NCI-H1694 treated with DMSO at 0.1 percent for 48 hours (cell line): Measurements from ENCODE around the gene AKIP1.
"Not testable (repeated sequence)": the region's sequence is repeated elsewhere in the genome, so short reads cannot be mapped to it uniquely, and the experiment has no call there.

ENCODE experiments used
- DNase-seq: peaks from one replicate; lab custom pipeline; 2025; lab: John Stamatoyannopoulos, UW

The AKIP1 gene

GRCh38 chr11:8917157-8917825 lies 6.3 kb downstream of the AKIP1 start:
- no peak for DNase-seq

DNA sequence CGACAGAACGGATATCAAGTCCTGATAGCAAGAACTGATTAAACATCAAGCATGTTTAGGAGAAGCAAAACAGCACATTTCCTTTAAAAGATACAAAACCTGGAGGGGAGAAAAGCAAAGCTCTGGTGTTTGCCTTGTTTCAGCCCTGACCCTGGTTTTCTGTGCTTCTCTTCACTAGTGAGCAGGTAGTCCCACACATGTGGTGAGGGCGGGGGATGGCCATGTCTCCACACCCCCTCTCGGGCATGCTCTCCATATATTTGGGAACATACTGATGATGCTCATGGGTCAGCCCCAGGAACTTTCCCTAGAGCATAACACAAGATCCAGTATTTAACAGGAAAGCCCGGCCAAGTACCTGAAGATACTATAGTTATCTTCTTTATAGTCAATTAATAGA lies 11.7 kb downstream of the AKIP1 start:
- DNase-seq, result no peak

GRCh38 chr11:8925711-8926110 lies 14.7 kb downstream of the AKIP1 start:
- DNase-seq, result no peak

DNA sequence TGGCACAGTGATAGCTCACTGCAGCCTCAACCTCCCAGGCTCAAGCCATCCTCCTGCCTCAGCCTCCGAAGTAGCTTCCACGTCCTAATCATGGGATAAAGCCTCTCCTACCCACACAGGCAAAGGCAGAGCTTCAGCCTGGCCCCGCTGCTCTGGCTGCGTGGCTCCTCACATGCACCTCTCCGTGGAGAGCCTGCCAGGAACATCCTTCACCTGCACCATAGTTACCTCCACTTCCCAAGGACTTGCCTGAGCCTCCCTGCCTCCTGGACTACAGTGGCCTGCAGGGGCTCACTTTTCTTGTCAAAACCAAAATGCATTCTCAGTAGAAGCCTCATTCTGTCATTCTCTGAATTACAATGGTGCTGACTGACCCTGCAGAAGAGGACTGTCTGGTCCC lies 15.2 kb downstream of the AKIP1 start:
- DNase-seq, result no peak

GRCh38 chr11:8927233-8927632 lies 16.2 kb downstream of the AKIP1 start:
- DNase-seq, result no peak

GRCh38 chr11:8928205-8928604 lies 17.2 kb downstream of the AKIP1 start:
- no peak for DNase-seq

- DNase-seq, result no peak
These were observed 18.1 kb downstream of the AKIP1 start for GRCh38 chr11:8928981-8929615.

GRCh38 chr11:8930456-8931175 lies 19.6 kb downstream of the AKIP1 start:
- DNase-seq, result no peak

- no peak for DNase-seq
These were observed 21.7 kb downstream of the AKIP1 start, which contains the start of gene C11orf16 for GRCh38 chr11:8932564-8933180. TSS of gene C11orf16 (minus strand) at chr11:8932947. CDS start at chr11:8932308, 639 bp downstream.

DNA sequence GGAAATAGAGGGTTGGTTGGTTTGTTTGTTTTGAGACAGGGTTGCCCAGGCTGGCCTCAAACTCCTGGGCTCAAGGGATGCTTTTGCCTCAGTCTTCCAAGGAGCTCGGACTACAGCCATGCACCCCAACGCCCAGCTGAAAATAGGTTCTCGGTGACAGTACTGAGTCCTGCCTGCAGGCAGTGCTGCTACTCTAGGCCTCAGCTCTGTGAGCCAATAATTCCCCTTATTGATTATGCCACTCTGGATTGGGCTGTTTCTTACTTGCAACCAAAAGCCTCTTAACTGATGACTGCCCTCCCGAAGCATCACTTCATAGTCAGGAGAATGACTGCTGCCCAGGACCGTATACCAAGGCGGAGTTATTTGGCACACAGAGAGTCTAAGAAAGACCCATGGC lies 22.9 kb downstream of the AKIP1 start:
- no peak for DNase-seq

DNA sequence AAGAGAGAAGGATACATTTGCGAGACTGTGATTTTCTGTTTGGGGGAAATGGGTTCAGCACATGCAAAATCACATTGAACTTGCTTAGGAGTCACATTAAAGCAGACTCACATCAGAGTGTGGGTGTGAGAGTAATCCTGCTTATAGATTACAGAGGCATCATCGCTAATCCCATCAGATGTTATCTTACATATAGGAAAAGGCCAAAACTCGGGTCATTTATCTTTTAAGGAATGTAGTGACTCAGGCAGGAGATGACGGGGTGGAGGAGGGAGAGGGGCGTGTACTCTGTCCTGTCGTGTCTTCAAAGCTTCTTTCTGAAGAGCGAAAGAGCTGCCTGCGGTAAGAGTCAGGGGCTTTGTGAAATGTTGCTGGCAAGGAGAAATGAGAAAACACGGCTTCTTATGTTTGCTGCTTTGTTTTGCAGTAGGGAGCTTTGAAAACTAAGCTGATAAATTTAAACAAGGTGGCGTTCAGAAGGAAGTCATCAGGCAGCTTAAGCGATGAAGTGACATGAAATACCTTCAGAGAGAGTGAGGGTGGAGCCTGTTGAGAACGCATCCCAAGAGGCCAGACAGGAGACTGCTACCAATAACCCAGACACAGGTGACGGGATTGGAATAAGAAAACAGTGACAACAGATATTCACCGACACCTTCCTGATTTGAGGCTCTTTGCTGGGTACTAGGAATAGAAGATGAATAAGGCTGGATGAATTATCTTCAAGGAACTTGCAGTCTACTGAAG lies 23.9 kb downstream of the AKIP1 start:
- DNase-seq, result no peak

GRCh38 chr11:8935789-8936188 lies 24.8 kb downstream of the AKIP1 start:
- not testable (repeated sequence) for DNase-seq

DNA sequence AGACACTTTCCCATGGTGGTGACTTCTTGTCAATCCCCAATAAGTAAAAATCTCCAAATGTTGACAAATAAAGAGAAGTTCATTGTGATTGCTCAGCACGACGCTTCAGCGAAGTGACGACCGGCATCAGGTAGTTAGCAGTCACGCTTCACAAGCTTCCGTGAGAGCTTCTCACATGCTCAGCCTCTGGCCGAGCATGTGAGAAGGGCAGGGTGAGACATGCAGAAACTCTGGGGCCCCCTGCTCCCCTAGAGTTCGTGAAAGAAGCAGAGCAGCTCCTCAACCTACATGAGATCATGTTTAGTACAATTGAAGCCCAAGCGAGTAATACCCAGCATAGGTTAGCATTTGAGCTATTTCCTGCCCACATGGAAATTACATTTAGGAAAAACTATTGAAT lies 26.2 kb downstream of the AKIP1 start:
- DNase-seq, result no peak

GRCh38 chr11:8937659-8938058 lies 26.7 kb downstream of the AKIP1 start:
- no peak for DNase-seq

- DNase-seq, result no peak
These were observed 30.5 kb downstream of the AKIP1 start for GRCh38 chr11:8941341-8942103.

DNA sequence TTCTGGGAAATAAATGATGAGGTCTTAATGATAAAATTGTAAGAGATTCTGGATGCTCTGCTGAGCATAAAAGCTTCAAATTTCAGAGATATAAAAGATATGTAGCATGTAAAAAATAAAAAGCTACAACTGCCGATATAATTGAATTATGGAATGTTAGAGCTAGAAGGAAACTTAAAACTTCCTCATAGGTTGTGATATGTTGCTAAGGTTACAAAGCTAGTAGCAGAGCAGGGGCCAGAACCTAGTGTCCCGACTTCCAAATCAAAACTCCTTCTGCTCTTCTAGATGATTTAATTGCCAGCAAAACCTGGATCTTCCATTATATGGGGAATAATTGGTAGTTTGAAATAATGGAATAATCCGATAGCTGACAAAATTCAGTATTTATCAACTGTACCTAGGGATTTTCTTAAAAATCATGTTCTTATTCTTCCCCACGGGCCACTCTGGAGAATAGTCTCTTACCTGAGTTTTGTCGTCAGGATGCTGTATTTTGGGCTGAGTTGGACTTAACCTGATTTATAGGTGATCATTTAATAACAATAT lies 31.6 kb downstream of the AKIP1 start, which contains the start of gene ASCL3:
TSS of gene ASCL3 (minus strand) at position 499 of the 549 bp plus-strand sequence. CDS start 4,855 bp downstream, outside the sequence.
- DNase-seq, result no peak

DNA sequence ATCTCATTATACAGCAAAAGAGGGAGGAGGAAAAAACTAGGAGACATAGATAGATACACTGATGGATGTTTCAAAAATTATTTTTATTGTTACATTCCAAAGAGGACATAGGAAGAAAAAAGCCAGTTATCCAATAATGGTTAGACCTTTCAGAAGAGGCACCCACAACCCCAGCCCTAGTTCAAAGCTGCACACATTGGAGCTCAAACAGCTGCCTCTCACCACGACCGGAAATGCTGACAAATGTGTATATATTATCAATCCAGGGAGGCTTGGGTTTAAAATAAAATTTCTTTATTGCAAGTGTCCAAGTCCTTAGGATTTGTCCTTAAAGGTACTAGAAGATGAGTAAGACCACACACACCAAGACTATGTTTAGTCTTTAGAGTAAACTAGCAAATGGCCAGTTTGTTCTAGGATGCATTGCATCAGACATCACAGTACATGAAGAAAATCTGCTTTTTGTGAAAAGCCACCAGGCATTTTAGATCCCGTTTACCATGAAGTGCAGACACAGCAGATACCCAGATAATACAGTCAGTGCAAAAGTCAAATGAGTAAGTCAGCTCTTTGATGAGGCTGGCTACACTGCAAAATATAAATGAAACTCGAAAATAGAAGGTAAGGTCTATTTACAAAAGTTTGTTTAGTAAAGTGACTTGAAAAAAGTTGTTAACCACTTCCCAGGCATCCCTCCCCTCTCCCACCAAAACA lies 36.4 kb downstream of the AKIP1 start:
- DNase-seq, result no peak

GRCh38 chr11:8948886-8949285 lies 37.9 kb downstream of the AKIP1 start:
- no peak for DNase-seq

- DNase-seq, result no peak
These were observed 45.9 kb downstream of the AKIP1 start for GRCh38 chr11:8956860-8957259.

- DNase-seq, result peak; percentile 38
These were observed 48.7 kb downstream of the AKIP1 start for GRCh38 chr11:8959546-8960166.
